Right kidney (tissue), 1 donor: ENCODE data around the gene RAB3B.
"Not testable (repeated sequence)": the region's sequence is repeated elsewhere in the genome, so short reads cannot be mapped to it uniquely, and the experiment has no call there.

Experiments used
- DNase-seq: peaks from one replicate; pipeline ENCODE4 v3.0.0-alpha.2; 2016

The RAB3B gene

GRCh38 chr1:51997974-51998382 is 7.5 kb upstream of the RAB3B start:
- no peak for DNase-seq

DNA sequence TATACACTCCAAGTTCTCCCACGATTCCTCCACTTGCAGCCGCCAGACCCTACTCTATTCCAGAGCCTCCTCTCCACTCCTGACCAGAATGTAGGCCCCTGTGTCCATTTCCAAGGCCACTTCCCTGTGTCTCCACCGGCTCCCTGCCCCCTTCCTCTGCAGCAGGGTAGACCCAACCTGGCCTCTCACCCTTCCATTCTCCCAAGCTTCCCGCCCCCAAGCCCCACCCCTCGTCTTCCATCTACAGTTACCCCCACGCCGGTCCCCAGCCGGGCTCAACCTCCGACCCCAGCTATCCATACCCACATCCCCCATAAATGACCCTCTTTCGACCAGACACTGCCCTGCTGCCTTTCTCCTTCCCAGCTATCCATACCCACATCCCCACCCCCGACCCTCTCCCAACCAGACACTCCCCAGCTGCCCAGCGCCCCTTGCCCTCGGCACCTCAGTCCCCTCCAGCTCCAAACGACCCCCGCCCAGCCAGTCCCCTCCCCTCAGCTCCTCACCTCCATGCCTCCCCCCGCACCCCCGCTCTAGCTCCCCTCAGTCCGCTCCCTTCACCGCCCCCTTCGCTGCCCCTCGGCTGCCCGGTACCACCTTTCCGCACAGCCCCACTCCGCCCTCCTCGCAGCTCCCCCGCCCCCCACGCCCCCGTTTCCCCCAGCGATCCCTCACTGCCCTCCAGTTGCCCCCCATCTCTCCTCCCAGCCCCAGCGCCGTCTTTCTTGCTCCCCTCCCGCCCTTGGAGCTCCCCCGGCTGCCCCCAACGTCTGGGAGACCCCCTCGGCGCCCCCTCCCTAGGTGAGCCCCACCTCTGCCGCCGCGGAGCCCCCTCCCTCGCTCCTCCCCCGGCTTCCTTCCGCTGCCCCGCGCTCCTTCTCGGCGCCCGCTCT is 670 bp downstream of the RAB3B start:
- no peak for DNase-seq

DNA sequence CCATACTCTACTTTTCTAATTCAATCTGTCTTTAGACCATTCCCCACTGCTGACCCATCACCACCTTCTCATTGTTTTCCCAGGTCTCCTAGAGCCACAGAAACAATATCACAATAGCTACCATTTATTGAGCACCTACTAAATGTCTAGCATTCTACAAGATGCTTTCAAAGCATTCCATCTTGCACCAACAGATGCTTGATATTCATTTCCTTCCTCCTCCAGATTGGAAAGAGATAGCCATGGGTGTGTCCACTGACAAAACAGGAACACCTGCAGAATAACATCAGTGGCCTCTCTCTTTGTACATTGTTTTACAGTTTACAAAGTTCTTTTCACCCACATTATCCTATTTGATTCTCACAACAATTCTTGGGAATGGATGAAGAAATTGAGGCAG is 2.2 kb downstream of the RAB3B start:
- no peak for DNase-seq

- DNase-seq, result no peak
Observed at GRCh38 chr1:51986718-51987117, 3.8 kb downstream of the RAB3B start.

DNA sequence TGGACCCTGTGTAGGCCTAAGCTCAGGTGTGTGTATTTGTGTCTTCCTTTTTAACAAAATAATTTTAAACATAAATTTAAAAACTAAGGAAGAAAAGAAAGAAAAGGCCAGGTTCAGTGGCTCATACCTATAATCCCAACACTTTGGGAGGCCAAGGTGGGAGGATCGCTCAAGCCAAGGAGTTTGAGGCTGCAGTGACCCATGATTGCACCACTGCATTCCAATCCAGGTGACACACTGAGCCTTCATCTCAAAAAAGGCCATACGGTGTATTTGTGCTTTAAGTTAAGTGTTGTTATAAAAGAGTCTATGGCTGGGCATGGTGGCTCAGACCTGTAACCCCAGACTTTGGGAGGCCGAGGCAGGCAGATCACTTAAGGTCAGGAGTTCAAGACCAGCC is 8.3 kb downstream of the RAB3B start:
- DNase-seq, result no peak

- DNase-seq, result no peak
Observed at GRCh38 chr1:51981555-51981954, 8.9 kb downstream of the RAB3B start.

DNA sequence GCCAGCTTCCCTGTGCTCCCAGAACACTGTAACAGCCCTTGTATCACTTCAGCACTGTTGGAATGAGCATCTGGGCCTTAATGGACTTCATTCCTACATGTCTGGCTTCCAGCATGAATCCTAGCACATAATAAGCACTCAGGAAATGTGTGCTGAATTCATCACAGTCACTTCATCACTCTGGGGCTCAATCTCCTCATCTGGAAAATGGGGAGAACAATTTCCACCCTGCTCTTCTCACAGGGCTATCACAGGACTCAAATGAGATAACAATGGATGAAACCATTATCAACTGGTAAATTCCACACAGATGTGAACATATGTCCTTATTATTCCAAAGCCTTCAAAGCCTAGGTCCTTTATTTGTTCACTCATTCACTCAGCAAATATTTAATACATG is 12.4 kb downstream of the RAB3B start:
- no peak for DNase-seq

GRCh38 chr1:51976846-51977602 is 13.5 kb downstream of the RAB3B start:
- no peak for DNase-seq

- DNase-seq, result no peak
Observed at GRCh38 chr1:51973587-51974474, 16.7 kb downstream of the RAB3B start.

DNA sequence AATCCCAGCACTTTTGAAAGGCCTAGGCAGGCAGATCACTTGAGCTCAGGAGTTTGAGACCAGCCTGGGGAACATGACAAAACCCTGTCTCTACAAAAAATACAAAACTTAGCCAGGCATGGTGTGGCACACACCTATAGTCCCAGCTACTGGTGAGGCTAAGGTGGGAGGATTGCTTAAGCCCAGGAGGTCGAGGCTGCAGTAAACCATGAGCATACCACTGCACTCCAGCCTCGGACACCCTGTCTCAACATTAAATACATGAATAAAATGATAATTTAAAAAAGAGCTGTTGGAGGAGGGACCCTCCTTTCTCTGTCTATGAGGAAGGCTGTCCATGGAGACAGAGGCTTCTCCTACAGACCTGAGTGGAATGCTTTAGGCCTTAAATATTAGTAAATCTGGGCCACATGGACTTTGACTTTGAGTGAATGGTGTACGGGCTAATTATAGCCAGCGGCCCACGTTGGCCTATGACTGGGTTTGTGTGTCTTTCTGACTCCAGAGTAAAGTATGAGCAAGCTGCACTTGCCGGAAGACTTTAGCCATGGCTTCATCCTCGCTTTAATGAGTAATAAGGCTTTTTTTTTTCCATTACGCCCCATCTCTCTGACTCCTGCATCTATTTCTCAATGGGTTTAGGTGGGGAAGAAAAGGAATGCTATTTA is 21.3 kb downstream of the RAB3B start:
- no peak for DNase-seq

DNA sequence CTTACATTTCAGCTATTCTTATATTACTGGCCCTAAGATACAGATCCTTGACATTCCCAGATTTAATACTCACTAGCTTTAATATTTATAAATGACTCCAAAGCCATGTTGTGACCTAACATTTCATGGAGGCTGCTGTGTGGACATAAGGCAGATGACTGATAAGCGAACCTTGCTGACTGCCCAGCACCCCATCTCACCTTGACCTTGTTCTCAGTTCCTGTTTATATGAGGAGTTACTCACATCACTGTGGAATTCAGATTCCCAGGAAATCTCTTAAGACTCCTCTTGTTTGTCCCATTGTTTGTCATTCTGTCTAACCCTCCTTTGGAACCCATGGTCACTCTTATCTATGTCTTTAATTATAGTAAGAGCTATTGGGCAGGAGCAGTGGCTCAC is 21.9 kb downstream of the RAB3B start:
- no peak for DNase-seq

- not testable (repeated sequence) for DNase-seq
Observed at GRCh38 chr1:51967213-51967791, 23.2 kb downstream of the RAB3B start.

GRCh38 chr1:51966559-51966958 is 23.9 kb downstream of the RAB3B start:
- no peak for DNase-seq

DNA sequence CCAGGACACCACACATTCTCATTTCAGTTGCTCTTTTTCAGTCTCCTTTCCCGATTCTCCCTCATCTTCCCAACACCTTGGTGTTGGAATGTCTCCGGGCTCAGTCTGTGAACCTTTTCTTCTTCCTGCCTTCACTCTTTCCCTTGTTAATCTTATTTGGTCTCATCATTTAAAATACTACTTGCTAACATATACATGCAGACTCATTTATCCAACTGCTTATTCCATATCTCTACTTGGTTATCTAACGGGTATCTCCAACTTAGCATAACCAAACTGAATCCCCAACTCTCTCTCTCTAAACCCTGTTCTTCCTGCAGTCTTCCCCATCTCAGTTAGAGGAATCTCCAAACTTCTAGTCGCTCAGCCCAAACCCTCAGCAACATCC is 26.2 kb downstream of the RAB3B start:
- DNase-seq, result no peak

DNA sequence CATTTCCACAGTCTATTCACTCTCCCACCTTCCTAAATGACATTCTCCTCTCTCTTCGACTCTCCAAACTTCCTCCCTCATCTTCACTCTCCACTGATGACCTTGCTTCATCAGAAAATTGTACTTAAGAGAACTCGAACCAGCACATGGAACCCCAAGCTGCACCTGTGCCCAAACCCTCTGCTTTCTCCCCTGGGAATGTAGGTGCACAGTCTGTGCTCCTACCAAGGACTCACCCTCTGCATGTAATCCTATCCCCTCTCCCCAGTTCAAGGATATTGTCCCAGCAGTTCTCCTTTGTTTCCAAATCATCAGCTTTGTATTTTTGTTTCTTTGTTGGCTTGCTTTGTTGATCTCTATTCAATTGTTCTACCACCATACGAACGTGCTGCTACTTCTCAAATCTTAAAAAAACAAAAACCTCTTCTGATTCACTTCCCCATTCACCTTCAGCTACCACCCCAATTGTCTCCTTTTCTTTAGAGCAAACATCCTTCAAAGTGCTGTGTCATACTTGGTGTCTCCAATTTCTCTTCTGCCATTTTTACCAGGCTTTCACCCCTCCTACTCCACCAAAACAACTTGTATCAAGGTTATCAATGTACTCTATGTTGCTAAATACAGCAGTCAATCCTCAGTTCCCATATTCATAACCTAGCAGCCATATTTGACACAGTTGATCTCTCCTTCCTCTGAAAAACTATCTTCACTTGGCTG is 26.8 kb downstream of the RAB3B start:
- DNase-seq, result no peak

GRCh38 chr1:51962486-51963356 is 27.8 kb downstream of the RAB3B start:
- no peak for DNase-seq

DNA sequence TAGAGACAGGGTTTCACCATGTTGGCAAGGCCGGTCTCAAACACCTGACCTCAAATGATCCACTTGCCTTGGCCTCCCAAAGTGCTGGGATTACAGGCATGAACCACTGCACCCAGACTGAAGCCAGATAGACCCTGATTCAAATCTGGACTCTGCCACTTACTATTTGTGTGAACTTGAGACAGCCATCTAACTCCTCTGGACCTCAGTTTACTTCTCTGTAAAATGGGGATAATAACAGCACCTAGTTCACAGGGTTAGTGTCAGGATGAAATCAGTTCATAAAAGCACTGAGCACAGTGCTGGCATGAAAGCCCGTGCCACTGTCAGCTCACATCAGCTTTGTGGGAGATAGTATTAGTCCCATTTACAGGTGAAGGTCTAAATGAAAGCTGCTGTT is 28.5 kb downstream of the RAB3B start:
- DNase-seq, result no peak

DNA sequence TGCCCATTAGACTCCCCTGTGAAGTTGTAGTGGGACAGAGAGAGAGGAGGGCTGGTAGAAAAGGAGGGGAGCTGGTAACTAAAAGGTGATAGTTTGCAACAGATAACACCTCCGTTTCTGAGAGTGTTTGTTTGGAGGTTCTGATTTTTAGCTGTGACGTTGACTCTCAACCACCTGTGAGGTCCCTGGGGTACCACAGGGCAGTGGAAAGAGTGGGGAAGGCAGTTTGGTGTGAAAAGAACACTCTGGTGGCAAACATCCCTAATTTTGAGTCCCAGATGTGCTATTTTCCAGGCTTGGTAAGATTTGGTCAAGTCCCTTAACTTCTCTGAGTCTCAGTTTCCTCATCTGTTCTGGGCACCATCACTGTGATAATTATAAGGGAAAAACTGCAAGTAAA is 29.3 kb downstream of the RAB3B start:
- DNase-seq, result no peak

DNA sequence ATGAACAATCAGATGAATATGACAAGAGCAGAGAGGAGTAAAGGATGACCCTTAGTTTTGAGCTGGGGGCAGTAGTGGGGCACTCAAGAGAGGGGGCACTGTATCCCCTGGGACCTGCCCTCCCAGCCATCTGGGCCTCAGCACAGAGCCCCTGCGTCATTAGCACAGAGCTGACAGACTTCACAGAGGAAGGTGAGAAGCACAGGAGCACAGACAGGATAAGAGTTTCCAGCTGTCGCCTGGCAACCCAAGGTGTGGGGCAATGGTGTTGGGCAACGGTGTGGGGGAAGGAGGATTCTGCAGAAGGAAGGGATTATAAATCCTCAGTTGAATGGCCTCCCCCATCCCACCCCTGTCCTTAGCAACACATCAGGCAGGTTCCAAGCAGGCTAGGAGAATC is 30.2 kb downstream of the RAB3B start:
- DNase-seq, result no peak

- DNase-seq, result no peak
Observed at GRCh38 chr1:51958824-51959223, 31.7 kb downstream of the RAB3B start.
